ENCODE results near the gene CAND2. TPM values are rescaled to one million over a fixed set of nuclear protein-coding genes. Genes with fewer than 3 reads are reported as not detected.

Gene CAND2
- polyA plus RNA-seq (2012; ENCODE audit: missing spikeins) = not detected

DNA sequence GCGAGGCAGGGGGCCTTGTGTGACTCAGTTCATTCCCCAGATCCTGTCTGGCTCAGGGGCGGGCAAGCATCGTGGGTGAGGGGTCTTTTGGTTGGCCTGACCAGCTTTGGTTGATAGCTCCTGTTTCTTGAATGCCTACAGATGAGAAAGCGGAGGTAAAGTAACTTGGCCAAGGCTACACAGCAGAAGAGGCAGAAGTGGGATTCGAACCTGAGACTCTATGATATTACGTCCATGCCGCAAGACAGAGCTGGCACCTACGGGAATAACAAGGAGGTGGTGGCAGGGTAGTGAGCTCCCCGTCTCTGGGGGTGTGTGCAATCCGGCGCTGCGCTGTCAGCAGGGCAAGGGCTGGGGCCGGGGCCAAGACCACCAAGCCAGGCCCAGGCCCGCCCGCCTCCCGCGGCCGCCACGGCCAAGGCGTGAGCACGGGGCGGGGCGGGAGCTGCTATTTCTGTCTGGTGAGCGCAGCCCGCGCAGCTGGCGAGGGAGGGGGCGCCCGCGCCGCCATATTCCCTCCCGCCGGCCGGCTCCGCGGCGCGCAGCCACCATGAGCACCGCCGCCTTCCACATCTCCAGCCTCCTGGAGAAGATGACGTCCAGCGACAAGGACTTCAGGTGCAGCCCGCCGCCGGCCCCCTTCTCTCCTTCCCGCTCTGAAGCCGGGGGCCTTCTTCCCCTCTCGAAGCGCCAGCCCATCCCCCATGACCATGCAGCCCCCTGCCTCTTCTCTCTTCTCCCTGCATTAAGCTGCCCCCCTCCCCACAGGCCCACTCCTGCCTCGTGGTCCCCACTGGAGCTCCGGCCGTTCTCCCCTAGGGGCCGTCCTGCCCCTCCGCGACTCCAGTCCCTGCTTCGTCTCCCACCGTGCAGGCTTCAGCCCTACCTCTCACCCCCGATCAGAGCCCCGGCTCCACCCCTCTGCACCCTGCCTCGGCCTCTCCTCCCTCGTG, at the start of gene CAND2:
Gene CAND2 (plus strand): TSS at position 510 of the 953 bp plus-strand sequence. CDS start 41 bp downstream, at position 551.
- TF ChIP-seq TAF1 (IDR thresholded peaks at IDR 0.05; ENCODE audit: borderline replicate concordance, low read depth, low read length) (no peak), POLR2A (IDR thresholded peaks at IDR 0.05; ENCODE audit: low read depth, low read length) (no peak), POLR2AphosphoS5 (IDR thresholded peaks at IDR 0.05; ENCODE audit: low read depth, low read length) (no peak)
- no peak for DNase-seq (ENCODE audit: insufficient read length)
- FAIRE-seq = no peak

DNA sequence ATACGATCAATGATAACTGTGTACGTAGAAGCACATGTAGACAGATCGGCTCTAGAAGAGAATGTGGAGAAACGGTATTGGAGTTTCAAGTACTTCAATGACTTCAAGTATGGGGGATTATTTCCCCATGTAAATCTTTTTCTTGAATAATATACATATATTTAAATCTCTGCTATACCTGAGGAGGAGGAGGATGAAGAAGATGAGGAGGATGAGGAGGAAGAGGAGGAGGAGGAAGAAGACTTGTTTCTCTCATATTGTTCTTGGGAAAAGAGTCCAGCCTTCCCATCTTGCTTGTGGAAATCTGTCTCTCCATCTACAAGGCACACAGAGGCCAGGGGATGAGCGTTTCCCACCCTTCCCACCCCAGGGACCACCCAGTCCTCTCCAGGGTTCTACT, 48.0 kb upstream of the CAND2 start:
- TF ChIP-seq TAF1 (IDR thresholded peaks at IDR 0.05; ENCODE audit: borderline replicate concordance, low read depth, low read length) = no peak
- no peak for TF ChIP-seq POLR2AphosphoS5 (IDR thresholded peaks at IDR 0.05; ENCODE audit: low read depth, low read length)
- no peak for TF ChIP-seq POLR2A (IDR thresholded peaks at IDR 0.05; ENCODE audit: low read depth, low read length)
- FAIRE-seq (no peak), DNase-seq (ENCODE audit: insufficient read length) (no peak)

DNA sequence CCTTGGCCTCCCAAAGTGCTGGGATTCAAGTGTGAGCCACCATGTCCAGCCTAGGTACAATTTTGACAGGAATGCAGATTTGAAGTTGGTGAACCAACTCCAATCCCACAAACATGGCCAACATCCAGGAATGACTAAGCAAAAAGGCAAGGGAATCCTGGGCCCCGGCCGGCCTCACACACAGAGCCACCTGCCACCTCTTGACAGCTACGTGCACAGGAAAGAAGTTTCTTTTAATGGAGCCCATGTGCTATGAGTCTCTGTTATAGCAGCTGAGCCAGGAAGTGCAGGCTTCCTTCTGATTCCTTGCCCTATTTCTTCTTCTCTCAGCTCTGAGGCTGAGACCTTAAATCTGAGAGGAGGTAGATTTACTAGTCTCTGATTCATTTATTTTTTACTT, 46.3 kb upstream of the CAND2 start:
- DNase-seq (ENCODE audit: insufficient read length) = no peak
- TF ChIP-seq POLR2AphosphoS5 (IDR thresholded peaks at IDR 0.05; ENCODE audit: low read depth, low read length) (no peak), POLR2A (IDR thresholded peaks at IDR 0.05; ENCODE audit: low read depth, low read length) (no peak), TAF1 (IDR thresholded peaks at IDR 0.05; ENCODE audit: borderline replicate concordance, low read depth, low read length) (no peak)
- no peak for FAIRE-seq

DNA sequence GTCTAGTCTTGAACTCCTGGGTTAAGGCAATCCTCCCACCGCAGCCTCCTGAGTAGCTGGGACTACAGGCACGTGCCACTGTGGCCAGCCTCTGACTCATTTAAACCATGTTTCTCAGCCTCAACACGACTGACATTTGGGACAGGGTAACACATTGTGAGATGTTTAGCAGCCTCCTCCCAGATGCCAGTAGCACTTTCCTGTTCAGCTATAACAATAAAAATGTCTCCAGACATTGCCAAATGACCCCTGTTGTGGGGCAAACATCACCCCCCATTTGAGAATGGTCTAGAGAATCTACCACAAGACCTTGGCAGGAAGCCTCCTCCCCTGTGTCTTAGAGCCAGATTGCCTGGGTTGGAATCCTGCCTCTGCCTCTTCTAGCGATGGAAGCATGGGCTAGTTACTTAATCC, 45.8 kb upstream of the CAND2 start:
- peak; percentile 89 for FAIRE-seq
- TF ChIP-seq POLR2AphosphoS5 (IDR thresholded peaks at IDR 0.05; ENCODE audit: low read depth, low read length) (no peak), POLR2A (IDR thresholded peaks at IDR 0.05; ENCODE audit: low read depth, low read length) (no peak), TAF1 (IDR thresholded peaks at IDR 0.05; ENCODE audit: borderline replicate concordance, low read depth, low read length) (no peak)

DNA sequence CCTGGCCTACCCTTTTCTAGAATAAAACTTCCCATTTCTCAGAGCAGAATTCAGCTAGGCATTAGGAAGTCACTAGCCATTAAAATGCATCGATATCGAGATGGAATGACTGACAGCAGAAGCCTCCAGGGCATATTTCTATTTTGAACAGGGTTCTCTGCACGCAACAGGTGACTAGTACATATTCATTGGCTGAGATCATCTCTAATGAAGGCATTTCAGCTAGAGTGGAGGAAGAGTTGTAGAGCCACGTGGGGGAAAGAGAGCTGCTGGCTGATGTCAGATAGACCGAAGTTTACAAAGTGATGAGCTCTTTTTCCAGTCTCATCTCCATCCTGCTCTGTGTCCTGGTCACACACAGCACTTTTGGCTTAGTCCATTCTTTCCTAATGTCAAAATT, 44.9 kb upstream of the CAND2 start:
- DNase-seq (ENCODE audit: insufficient read length) (no peak), FAIRE-seq (no peak)
- no peak for TF ChIP-seq POLR2A (IDR thresholded peaks at IDR 0.05; ENCODE audit: low read depth, low read length)
- no peak for TF ChIP-seq POLR2AphosphoS5 (IDR thresholded peaks at IDR 0.05; ENCODE audit: low read depth, low read length)
- no peak for TF ChIP-seq TAF1 (IDR thresholded peaks at IDR 0.05; ENCODE audit: borderline replicate concordance, low read depth, low read length)

More for the DNA sequence above, 45.8 kb upstream of the CAND2 start:
- no peak for DNase-seq (ENCODE audit: insufficient read length)

DNA sequence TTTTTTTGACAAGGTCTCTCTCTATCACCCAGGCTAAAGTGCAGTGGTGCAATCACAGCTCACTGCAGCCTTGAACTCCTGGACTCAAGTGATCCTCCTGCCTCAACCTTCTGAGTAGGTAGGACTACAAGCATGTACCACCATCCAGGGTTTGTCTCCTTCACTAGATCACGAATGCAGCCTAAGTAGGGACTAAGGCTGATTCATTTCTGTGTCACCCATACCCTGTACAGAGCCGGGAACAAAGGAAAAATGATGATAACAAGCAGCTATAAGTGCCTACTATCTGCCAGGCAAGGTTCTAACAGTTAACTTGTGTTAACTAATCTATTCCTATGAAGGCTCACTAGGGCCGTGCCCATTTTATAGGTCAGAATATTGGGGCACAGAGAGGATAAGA, 44.4 kb upstream of the CAND2 start:
- FAIRE-seq (no peak), DNase-seq (ENCODE audit: insufficient read length) (no peak)
- no peak for TF ChIP-seq POLR2A (IDR thresholded peaks at IDR 0.05; ENCODE audit: low read depth, low read length)
- TF ChIP-seq TAF1 (IDR thresholded peaks at IDR 0.05; ENCODE audit: borderline replicate concordance, low read depth, low read length) = no peak
- TF ChIP-seq POLR2AphosphoS5 (IDR thresholded peaks at IDR 0.05; ENCODE audit: low read depth, low read length) = no peak

DNA sequence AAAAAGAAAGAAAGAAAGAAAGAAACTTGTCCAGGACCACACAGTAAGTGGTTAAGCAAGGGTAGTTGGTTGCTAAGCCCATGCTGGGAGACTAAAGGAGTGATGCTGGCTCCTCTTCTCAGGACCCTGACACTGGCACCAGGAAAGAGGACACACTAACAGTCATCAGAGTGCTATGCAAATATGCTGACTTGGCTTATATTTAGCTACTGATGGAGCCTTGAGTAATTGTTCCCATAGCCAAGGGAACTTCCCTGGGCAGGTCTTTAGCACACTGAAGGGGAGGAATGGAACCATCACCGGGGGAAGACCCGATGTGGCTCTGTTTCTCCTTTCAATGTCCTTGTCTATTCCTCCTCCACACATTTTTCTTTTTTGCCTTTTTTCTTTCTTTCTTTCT, 43.7 kb upstream of the CAND2 start:
- DNase-seq (ENCODE audit: insufficient read length) = no peak
- no peak for FAIRE-seq
- no peak for TF ChIP-seq TAF1 (IDR thresholded peaks at IDR 0.05; ENCODE audit: borderline replicate concordance, low read depth, low read length)
- TF ChIP-seq POLR2A (IDR thresholded peaks at IDR 0.05; ENCODE audit: low read depth, low read length) = no peak
- no peak for TF ChIP-seq POLR2AphosphoS5 (IDR thresholded peaks at IDR 0.05; ENCODE audit: low read depth, low read length)

DNA sequence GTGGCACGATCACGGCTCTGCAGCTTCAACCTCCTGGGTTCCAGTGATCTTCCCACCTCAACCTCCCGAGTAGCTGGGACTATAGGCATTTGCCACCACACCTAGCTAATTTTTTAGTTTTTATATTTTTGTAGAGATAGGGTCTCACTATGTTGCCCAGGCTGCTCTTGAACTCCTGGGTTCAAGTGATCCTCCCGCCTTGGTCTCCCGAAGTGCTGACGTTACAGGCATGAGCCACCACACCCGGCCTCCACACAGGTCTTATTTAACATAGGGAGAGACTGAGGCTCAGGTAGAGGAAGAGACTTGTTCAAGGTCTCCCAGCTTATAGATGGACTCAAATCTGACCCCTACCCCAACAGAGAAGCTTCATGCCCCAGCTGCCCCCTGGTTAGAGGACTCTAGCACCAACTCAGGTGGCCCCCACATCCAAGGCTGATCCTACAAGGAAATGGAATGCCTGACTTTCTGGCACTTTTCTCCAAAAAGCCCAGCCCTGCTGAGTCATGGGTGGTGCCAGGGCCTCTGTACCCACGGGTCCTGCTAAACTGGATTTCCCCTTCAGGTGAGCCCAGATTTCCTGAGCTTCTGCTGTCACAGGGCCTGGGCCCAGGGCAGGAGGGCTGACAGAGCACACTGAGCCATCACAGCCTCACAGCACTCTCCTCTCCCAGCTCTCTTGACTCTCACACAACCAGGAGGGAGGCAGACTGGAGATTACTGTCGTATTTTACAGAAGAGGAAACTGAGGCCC, 43.0 kb upstream of the CAND2 start:
- DNase-seq (ENCODE audit: insufficient read length) (no peak), FAIRE-seq (no peak)
- TF ChIP-seq POLR2AphosphoS5 (IDR thresholded peaks at IDR 0.05; ENCODE audit: low read depth, low read length) (no peak), POLR2A (IDR thresholded peaks at IDR 0.05; ENCODE audit: low read depth, low read length) (no peak), TAF1 (IDR thresholded peaks at IDR 0.05; ENCODE audit: borderline replicate concordance, low read depth, low read length) (no peak)

DNA sequence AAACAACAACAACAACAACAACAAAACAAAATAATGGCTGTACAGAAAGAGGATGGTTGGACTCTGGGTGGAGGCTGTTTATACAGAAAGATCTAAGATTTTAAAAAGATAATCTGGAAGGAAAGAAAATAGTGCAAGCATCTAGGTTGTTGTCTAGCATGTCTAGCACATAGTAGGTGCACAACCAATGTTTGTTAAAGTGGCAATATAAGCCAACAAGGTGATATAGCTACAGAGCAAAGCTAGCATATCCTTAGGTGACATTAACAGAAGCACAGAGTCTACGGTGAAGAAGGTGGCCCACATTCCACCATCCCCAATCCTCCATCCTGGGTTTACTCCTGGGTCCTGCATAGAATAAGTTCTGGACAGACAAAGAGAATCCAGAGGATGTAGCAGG, 42.2 kb upstream of the CAND2 start:
- DNase-seq (ENCODE audit: insufficient read length) (no peak), FAIRE-seq (no peak)
- TF ChIP-seq POLR2AphosphoS5 (IDR thresholded peaks at IDR 0.05; ENCODE audit: low read depth, low read length) (no peak), POLR2A (IDR thresholded peaks at IDR 0.05; ENCODE audit: low read depth, low read length) (no peak), TAF1 (IDR thresholded peaks at IDR 0.05; ENCODE audit: borderline replicate concordance, low read depth, low read length) (no peak)

DNA sequence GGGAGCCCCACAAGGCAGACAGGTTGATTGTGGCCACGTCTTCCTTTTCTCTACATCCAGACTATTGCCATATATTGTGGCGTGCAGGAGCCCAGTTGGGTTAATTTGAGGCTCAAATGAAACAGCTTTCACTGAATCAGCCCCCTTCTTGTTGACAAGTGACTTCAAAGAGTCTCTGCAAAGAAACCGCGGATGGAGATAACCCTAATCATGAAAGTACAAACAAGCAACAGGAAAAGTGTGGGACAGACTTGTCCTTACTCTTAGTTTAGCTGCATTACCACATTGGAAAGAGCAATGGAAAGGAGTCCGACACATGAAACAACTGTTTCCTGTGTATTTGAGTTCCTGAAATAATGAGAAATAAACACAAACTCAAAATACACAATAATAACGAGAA, 40.7 kb upstream of the CAND2 start:
- FAIRE-seq (no peak), DNase-seq (ENCODE audit: insufficient read length) (no peak)
- TF ChIP-seq TAF1 (IDR thresholded peaks at IDR 0.05; ENCODE audit: borderline replicate concordance, low read depth, low read length) = no peak
- no peak for TF ChIP-seq POLR2A (IDR thresholded peaks at IDR 0.05; ENCODE audit: low read depth, low read length)
- TF ChIP-seq POLR2AphosphoS5 (IDR thresholded peaks at IDR 0.05; ENCODE audit: low read depth, low read length) = no peak

DNA sequence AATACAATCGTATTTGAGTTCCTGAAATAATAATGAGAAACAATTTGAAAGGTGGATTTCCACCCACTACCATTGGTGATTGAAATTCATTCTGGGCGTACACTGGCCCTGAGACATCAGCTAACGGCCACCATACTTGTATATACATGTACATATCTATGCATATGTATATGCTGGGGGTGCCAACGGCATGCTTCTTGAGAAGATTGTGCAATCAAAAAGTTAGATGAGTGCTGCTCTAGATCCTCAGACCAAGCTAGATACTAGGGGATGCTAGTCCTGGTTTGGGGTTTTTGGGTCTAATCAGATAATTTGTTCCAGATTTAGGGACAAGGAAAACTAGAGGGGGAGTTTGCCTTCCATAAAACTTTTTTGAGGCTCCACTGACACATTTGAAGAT, 40.3 kb upstream of the CAND2 start:
- TF ChIP-seq POLR2AphosphoS5 (IDR thresholded peaks at IDR 0.05; ENCODE audit: low read depth, low read length) = no peak
- no peak for TF ChIP-seq POLR2A (IDR thresholded peaks at IDR 0.05; ENCODE audit: low read depth, low read length)
- TF ChIP-seq TAF1 (IDR thresholded peaks at IDR 0.05; ENCODE audit: borderline replicate concordance, low read depth, low read length) = no peak
- FAIRE-seq = no peak
- DNase-seq (ENCODE audit: insufficient read length) = no peak

Measured in GM12892 (cell line).